NCI-H1105 treated with DMSO at 0.1 percent for 48 hours (cell line): Measurements from ENCODE around the gene MRPS26.
"Not testable (repeated sequence)": the region's sequence is repeated elsewhere in the genome, so short reads cannot be mapped to it uniquely, and the experiment has no call there.

ENCODE experiments used
- DNase-seq: peaks from one replicate; lab custom pipeline; 2025; lab: John Stamatoyannopoulos, UW

MRPS26 gene

DNA sequence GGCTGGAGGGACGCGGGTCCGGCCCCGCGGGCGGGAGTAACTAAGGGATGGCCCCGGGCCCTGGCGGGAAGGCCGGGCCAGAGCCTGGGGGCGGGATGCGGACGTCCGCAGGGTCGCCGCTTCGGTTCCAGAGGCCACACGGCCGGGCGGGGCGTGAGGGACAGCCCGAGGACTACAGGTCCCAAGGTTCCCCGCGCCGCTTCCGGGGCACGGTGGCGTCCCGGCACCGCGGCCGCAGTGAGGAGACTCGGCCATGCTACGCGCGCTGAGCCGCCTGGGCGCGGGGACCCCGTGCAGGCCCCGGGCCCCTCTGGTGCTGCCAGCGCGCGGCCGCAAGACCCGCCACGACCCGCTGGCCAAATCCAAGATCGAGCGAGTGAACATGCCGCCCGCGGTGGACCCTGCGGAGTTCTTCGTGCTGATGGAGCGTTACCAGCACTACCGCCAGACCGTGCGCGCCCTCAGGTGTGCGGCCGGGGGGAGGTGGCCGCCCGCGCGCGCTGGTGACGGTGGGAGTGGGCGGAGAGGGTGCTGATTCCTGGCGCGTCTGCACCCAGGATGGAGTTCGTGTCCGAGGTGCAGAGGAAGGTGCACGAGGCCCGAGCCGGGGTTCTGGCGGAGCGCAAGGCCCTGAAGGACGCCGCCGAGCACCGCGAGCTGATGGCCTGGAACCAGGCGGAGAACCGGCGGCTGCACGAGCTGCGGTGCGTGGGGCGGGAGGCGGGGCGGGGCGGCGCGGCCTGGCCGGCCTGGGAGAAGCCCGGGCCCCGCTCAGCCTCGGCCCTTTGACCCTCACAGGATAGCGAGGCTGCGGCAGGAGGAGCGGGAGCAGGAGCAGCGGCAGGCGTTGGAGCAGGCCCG, at the start of gene MRPS26:
TSS of gene MRPS26 (plus strand) at position 237 of the 861 bp plus-strand sequence. CDS start at position 254, 17 bp downstream.
- DNase-seq, result peak; percentile 82

DNA sequence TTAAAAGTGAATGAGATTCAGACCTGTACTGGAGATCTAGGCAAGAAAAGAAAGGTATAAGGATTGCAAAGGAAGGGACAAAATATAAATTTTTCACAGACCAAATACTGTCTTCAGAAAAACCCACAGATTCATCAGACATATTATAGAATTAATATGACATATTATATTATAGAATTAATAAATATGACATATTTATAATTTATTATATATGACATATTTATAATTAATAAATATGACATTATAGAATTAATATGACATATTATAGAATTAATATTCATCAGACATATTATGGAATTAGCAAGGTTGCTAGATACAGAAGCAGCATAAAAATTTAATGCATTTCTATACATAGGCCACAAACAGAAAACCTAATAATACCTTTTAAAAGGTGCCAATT, 47.1 kb upstream of the MRPS26 start:
- DNase-seq, result no peak

DNA sequence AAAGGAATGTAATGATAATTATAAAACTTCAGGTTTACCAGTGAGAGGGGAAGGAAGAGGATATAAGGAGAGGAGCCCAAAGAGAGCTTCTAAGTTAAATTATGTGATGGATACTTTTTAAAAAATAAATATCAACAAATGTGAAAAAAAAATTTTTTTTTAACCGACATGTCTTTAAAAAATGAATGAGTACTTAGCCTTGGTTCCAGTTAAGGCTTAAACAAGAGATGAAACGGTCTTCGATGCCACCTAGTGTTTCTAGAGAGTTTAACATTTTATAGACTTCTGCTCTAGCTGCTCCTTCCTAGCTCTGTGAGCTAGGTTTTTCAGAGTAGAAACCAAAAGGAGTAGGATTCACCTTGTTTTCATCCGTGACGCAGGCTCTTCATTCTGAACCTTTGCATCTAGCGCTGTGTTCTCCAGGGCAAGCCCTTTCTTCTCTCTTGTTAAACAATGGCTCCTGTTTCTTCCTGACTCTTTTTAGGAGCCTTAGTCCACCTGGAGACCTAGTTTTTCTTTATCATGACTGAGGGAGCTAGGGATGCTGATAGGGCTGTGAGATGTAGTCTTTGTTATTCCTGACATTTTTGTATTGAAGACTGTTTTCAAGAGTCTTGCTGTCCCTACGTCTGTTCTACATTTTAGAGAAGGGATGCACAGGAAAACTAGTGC, 44.9 kb upstream of the MRPS26 start:
- peak; percentile 46 for DNase-seq

DNA sequence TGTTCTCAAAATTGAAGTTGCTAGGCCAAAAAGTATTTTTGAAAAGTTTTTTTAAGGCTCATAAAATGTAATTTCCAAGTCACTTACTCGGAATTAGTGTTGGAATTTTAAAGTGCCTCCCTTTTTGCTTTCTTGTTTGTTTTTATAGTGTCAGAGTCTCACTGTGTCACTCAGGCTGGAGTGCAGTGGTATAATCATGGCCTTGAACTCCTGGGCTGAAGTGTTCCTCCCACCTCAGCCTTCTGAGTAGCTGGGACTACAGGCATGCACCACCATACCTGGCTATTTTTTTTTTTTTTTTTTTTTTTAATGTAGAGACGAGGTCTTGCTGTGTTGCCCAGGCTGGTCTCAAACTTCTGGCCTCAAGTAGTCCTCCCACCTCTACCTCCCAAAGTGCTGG, 42.4 kb upstream of the MRPS26 start:
- no peak for DNase-seq

DNA sequence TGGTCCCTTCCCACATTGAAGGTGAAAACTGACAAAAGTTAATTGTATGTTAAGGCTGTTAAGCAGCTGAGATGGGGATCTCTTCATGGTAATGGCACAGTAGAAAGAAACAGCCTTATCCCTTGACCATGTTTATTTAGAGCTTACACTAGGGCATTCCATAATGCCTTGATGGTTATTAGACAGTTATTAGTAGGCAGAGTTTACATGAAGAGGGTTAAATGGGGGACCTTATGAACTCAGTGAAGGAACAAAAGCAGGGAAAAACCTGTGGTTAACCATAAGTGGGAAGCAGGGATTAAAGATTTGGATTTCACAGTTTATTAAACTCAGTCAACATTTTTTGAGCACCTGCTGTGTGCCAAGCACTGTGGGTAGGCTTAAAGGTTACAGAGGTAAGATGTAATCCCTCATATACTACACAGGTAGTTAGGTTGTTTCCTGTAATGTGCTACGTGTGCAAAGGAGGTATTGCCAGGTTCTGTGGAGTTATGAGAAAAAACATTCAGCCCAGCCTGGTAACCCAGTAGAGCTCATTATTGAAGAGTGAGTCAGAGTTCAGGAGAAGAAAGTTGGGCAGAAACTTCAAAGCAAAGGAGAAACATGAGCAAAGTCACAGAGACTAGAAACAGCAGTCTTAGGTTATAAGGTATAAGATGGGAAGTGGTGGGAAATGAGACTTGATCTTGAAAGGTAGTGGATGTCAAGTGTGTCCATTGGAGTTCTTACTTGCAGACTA, 34.7 kb upstream of the MRPS26 start:
- no peak for DNase-seq

DNA sequence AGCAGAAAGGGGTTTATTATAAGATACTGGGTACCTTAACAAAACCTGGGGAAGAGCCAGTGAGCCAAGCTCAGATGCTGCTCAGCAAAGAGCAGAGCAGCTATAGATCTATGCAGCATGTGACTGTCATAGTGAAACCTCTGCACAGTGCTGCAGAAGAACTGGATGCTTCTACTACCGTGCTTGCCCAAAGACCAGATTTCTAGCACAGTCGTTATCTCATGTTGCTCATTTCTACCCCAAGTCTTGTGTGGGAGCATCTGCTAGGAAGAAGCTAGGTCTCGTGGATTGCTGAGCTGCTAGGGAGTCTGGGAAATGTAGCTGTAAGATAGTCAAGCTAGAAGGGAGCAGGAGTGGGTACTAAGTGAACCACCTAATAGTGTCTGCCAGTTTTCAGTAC, 34.1 kb upstream of the MRPS26 start:
- DNase-seq, result no peak

DNA sequence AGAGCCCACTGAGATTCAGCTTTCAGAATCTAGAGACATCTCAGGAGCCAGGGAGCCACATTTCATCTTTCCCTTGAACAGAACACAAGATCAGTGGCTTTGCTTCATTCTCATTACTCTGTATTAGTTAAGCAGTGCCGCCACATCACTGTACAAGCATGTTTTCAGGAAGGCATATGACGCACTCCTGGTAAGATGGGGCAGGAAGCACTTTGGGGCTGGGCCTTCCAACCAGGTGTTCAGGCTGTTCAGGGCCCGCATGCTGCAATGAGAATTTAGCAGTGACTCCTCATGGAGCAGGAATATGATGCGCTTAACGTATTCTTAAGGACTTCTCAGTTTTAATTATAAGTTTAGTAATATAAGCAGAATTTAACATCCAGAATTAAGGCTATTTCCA, 32.1 kb upstream of the MRPS26 start:
- no peak for DNase-seq

DNA sequence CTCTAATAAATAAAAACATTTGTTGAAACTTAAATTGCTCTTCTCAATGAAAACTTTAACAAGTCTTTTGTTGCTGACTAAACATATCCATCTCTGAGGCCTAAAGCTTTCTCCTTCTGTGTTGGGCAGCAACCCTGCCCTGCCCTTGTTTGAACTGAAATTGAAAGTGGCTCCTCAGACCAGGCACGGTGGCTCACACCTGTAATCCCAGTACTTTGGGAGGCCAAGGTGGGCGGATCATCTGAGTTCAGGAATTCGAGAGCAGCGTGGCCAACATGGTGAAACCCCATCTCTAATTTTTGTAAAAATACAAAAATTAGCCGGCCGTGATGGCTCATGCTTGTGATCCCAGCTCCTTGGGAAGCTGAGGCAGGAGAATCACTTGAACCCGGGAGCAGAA, 31.7 kb upstream of the MRPS26 start:
- no peak for DNase-seq

DNA sequence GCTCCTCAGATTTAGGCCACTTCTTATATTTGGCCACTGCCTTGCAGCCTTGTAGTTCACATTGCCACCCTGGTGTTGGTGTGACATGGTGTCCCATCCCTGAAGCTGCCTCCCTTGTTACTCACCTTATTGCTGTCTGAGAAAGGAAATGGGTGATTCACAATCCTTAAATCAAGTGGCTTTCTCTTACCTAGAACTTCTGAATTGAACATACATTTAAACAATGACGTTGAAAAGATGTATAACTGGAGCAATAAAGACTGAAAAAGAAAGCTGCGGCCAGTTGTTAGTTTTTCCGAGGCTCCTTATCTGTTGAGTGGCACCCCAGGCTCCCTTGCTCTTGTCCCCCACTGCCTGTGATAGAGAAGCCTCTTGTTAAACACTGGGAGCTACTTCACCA, 31.2 kb upstream of the MRPS26 start:
- DNase-seq, result no peak

DNA sequence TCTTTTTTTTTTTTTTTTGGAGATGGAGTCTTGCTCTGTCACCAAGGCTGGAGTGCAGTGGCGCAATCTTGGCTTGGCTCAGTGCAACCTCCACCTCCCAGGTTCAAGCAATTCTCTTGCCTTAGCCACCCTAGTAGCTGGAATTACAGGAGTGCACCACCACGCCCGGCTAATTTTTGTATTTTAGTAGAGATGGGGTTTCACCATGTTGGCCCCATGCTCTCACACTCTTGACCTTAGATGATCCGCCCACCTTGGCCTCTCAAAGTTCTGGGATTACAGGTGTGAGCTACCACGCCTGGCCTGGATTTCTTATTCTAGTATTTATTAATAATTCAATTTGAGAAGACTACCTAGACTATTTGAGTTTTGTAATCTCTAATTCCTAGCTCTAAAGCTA, 30.6 kb upstream of the MRPS26 start:
- not testable (repeated sequence) for DNase-seq

DNA sequence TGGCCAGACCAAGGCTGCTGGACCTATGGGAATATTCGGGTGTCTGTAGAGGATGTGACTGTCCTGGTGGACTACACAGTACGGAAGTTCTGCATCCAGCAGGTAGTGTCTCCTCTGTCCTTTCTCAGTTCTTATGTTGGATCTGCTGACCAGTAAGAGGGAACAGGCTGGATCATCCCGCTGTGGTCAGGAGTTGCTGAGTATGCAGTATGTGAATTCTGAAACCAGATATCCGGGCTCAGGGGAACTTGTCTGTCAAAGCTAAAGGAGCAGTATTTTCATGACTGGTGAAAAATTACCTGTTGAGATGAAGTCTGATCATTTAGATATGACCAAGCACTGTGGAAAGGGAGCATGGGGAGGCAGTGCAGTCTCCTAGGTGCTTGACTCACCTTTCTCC, 24.5 kb upstream of the MRPS26 start:
- no peak for DNase-seq

DNA sequence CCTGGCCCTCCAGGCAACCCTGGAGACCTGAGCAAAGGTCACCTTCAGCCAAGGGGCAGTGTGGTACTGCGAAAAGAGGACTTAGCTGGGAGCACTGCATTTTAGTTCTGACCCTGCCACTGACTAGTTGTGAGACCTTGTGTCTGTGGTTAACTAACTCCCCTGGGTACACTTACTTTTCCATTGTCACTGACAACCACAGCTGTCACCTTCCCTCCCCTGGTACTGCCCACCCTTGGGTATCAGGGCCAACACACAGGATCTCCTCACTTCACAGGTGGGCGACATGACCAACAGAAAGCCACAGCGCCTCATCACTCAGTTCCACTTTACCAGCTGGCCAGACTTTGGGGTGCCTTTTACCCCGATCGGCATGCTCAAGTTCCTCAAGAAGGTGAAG, 24.1 kb upstream of the MRPS26 start:
- no peak for DNase-seq

DNA sequence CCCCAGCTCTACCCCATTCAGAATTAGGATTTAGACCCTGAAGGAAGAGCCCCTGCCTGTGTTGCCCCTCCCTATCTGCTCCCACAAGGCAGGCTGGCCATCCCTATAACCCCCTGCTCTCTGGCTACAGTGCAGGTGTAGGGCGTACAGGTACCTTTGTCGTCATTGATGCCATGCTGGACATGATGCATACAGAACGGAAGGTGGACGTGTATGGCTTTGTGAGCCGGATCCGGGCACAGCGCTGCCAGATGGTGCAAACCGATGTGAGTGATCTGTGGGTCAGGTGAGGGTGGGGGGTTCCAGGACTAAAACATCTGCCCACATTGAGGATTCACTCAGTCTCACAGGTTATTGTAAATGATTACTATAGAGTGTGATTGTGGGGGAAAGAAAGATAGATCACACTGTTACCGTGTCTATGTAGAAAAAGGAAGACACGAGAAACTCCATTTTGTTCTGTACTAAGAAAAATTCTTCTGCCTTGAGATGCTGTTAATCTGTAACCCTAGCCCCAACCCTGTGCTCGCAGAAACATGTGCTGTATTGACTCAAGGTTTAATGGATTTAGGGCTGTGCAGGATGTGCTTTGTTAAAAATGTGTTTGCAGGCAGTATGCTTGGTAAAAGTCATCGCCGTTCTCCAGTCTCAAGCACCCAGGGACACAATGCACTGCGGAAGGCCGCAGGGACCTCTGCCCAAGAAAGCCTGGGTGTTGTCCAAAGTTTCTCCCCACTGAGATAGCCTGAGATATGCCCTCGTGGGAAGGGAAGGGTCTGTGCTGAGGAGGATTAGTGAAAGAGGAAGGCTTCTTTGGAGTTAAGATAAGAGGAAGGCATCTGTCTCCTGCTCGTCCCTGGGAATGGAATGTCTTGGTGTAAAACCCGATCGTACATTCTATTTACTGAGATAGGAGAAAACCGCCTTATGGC, 23.0 kb upstream of the MRPS26 start:
- not testable (repeated sequence) for DNase-seq

DNA sequence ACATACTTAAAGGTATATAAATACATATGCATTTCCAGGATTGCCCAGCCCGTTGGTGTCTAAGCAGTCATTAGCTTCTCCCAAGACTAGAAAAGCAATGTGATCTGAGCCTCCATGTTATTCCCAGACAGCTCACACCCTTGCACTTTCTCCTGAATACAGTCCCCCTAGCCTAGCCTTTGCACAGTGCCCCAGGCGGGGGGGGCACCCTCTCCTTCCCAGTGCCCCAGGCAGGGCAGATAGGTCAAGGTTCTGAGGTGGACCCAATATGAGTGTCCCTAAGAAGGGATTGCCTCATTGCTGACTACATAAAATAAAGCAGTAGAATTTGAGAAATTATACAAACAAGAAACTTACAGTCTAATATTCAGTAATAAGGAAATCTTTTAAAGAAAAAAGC, 17.9 kb upstream of the MRPS26 start:
- no peak for DNase-seq

DNA sequence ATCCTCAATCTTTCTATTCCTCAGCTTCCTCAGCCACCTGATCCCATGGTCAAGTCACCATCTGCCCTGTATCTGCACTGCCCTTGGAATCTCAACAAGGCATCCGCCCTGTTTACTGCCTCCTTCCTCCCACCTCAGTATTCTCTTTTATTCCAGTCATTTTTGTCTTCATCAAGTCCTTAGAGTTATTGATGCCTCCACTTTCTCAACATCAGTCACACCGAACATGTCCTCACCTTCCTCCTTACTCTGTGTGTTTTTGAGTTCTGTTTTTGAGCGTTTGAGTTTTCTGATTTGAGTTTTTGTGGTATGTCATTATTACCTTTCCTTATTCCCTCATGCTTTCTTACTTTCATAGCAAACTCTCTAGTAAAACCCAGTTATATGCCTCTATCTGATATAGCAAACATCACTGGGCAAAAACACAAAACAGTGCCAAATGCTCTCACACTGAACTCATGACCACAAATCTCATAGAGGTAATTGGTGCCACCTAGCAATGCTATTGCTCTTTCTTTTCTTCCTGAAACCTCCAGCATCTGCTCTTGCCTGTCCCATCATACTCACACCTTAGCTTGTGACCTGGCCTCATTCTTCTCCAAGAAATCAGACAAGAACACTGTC, 14.2 kb upstream of the MRPS26 start:
- no peak for DNase-seq

DNA sequence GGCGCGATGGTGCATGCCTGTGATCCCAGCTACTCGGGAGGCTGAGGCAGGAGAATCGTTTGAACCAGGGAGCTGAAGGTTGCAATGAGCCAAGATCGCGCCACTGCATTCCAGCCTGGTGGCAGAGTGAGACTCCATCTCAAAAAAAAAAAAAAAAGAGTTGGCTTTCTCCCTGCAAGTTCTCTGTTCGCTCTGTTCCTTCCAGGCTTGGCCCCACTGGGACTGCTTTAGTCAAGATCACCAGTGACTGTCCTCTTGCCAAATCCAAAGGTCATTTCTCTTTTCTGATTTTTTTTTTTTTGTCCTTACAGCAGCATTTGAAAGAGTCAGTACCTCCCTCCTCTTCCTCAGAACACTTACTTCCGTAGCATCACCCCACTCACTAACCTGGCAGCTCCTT, 13.2 kb upstream of the MRPS26 start:
- no peak for DNase-seq

DNA sequence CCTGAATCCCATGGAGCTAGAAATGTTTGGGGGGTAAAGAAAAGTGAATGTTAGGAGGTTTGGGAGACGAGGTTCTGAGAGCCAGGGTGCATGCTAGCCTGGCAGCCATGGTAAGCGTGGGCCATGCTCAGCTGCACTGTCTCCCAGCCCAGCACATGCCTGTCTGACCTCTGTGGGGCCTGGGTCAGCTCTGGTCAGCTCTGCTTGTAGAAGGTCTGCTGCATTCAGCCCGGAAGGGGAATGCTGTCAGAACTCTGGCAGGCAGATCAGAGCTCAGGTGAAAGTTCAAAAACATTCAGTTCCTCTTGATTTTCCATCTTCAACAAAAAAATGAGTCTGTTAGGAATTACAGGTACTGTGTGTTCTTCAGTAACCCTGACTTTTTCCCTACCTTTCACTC, 8.2 kb upstream of the MRPS26 start:
- no peak for DNase-seq

DNA sequence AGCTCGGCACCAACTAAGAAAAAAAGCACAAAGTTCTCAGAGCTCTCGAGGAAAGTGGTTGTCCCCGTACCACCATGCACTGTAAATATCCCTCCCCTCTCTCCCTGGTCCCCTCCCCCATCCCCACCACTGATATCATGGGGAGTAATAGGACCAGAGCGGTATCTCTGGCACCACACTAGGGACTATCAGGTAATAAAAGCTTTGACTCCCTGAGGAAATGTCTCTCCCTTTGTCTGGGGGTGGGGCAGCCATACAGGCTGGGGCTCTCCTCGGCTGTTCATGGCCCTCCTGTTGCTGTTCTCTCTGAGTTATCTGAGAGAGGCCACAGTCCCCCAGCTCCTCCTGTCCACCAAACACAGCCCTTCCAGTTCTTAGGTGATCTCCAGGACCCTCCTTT, 7.4 kb upstream of the MRPS26 start:
- DNase-seq, result no peak

DNA sequence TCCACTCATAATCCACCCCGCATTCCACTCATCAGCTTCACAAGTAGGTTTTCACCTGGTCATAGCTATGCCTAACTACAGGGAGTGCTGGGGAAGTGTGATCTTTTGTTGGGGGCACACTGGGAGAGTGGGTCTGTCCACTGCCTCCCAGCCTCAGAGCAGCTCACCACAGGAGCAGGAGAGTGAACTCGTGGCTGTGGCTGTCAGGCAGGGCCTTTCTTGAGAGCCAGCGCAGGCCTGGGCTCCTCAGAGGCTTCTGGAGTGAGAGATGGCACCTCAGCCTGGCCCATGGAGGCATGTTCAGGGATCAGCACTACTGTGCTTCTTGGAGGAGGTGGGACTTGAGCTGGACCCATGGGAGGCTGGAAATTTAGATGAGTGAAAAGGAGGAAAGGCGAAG, 6.4 kb upstream of the MRPS26 start:
- DNase-seq, result no peak

DNA sequence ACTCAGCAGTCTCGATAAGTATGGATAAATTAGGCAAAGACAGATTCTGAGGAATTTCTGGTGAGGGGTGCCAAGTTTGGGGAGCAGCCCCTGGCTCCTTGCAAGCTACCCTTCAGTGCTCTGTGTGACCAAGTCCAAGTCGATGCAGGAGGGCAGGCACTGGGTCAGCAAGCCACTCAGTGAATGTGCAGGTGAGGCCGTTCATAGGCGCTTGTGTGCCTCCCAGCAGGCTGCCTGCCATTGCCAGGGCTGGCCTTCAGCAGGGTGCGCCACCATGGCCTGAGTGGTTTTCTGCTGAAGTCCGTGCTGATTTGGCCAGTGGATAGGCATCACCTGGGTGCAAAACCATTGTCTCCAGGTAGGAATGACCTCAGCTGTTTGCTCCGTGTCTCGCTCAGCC, 5.8 kb upstream of the MRPS26 start:
- DNase-seq, result no peak

DNA sequence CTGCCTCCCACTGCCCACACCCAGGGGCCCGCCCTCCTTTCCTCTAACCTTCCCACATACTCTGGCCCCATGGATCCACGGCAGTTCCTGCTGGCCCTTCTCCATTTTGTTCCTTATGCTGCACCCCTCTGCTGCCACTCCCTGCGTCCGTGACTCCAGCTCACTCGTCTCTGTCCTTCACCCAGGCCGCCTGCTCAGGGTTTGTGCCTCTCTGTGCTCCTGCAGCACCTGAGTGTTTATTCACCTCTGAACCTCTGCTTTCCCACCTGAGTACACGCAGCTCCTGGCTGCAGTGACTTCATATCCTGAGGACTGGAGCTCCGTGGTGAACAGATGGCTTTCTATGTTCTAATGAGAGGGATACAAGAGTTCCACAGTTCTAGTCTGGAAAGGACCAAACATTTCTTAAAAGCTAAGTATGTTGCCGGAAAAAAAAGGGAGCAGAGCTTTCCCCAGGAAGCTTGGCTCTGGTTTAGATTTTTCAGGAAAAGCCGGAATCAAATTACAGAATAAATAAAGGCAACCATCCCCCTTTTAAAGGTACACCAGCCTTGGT, 3.9 kb upstream of the MRPS26 start:
- no peak for DNase-seq
